Measurements from ENCODE around the gene TEX10. TPM values are rescaled to one million over a fixed set of nuclear protein-coding genes. Genes with fewer than 3 reads are reported as not detected.

Gene TEX10
- 23.8 to 28.5 TPM (median 25.3 TPM) in 5 replicates for total RNA-seq (2022; extraction: Qiagen RNA extraction)

GRCh38 chr9:100352727-100353505 lies at the start of gene TEX10:
Gene TEX10 (minus strand): TSS chr9:100352942. CDS start chr9:100349363, 3,579 bp downstream.

Other genes starting within 250 kb of the TEX10 start
- gene MSANTD3, start 74.2 kb upstream of the TEX10 start, total RNA-seq (2022; extraction: Qiagen RNA extraction): 55.4 to 67.8 TPM (median 59.1 TPM) in 5 replicates
- gene TMEFF1, start 120.2 kb upstream of the TEX10 start, total RNA-seq (2022; extraction: Qiagen RNA extraction): 0.83 to 1.2 TPM (median 1.1 TPM) in 5 replicates
- gene CAVIN4, start 225.1 kb upstream of the TEX10 start, total RNA-seq (2022; extraction: Qiagen RNA extraction): 0.29 to 0.53 TPM (median 0.46 TPM) in 5 replicates

Measured in A549 treated with Hydrocortisone at 1 μM for 4 hours (cell line).